ENCODE results near the gene CFAP68. TPM values are rescaled to one million over a fixed set of nuclear protein-coding genes. Genes with fewer than 3 reads are reported as not detected.
A peak's percentile ranks its signal among the peaks of the same experiment; 100 is the strongest.

CFAP68 gene
- total and polyA plus RNA-seq, 2 of the 8 experiments (the other 6 are each of a cell fraction or from before 2014, with no cell fraction given) = 21.4 to 43.1 TPM

DNA sequence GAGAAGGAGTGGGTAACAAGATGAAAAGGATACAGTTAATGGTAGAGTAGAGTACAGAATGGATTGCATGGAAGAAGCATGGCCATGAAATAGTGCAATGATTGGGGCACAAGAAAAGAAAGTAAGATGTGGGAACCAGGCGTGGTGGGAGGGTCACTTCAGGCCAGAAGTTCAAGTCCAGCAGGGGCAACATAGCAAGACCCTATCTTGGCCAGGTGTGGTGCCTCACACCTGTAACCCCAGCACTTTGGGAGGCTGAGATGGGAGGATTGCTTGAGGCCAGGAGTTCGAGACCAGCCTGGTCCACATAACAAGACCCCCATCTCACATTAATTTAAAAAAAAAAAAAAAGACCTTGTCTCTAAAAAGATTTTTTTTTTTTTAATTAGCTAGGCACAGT is 38.0 kb downstream of the CFAP68 start:
- no peak overlapping the region for H3K56ac ChIP-seq (replicated peaks; ENCODE audit: insufficient read length, low read depth, low read length)
- 0 out of 2 replicates have a peak overlapping the region, but pooled peaks have one; percentile 15 for H2BK20ac ChIP-seq (ENCODE audit: low read length)
- H3K79me2 ChIP-seq (ENCODE audit: control insufficient read depth in 1 of 2, insufficient read depth in 2 of 2, low read length in 2 of 2) = no peaks in the 10 kb centered on the region
- no peaks in the 10 kb centered on the region for H4K20me1 ChIP-seq (replicated peaks in 1 of 2; ENCODE audit: control insufficient read depth in 1 of 2, insufficient read depth in 2 of 2, low read length in 2 of 2)
- no peaks in the 10 kb centered on the region for H3K36me3 ChIP-seq (ENCODE audit: control insufficient read depth in 2 of 4, insufficient read depth in 4 of 4, low read length in 3 of 4)
- no peaks in the 10 kb centered on the region for H3K27me3 ChIP-seq (replicated peaks in 1 of 4; ENCODE audit: control insufficient read depth in 3 of 4, extremely low read depth in 1 of 4, insufficient read depth in 3 of 4, low read length in 3 of 4)
- no peak overlapping the region for H2AK5ac ChIP-seq (ENCODE audit: low read depth, low read length)
- H3K4me2 ChIP-seq (ENCODE audit: insufficient read depth in 1 of 2, low read depth in 2 of 2, low read length in 2 of 2) = no peak overlapping the region
- no peak overlapping the region for H3K23ac ChIP-seq (ENCODE audit: insufficient read length)
- no peak overlapping the region for H2BK12ac ChIP-seq (ENCODE audit: low read depth, low read length)
- no peak overlapping the region for H3K9ac ChIP-seq (replicated peaks in 1 of 4; ENCODE audit: extremely low read depth in 1 of 4, low read depth in 3 of 4, low read length in 3 of 4)
- no peak overlapping the region for H4K91ac ChIP-seq (replicated peaks; ENCODE audit: insufficient read length, low read length)
- no peak overlapping the region for H3K27ac ChIP-seq (ENCODE audit: low read depth, low read length)
- no peak overlapping the region for H3K14ac ChIP-seq (ENCODE audit: insufficient read length)
- WGBS, 2 experiments (ENCODE audit: extremely low coverage in 1 of 2, insufficient coverage in 1 of 2, insufficient read length in 1 of 2, insufficient replicate concordance in 2 of 2, low coverage in 1 of 2, low lambda C conversion rate in 2 of 2, missing lambda C conversion rate in 1 of 2) = 92% methylated on average over 2 of the region's 2 CpGs; no CpG with 5 or more reads in 1 of the 2 experiments
- no peak overlapping the region for H3K18ac ChIP-seq (ENCODE audit: extremely low read depth, low read length)
- no peaks in the 10 kb centered on the region for H3K9me3 ChIP-seq (ENCODE audit: insufficient read depth in 2 of 2, low read depth in 1 of 2, low read length in 1 of 2)
- no peak overlapping the region for H2AFZ ChIP-seq (ENCODE audit: low read length)
- no peak overlapping the region for H4K5ac ChIP-seq (ENCODE audit: insufficient read length, low read depth, low read length)
- DNase-seq (ENCODE audit: low read depth in 1 of 2, low spot score in 2 of 2) (no peak), FAIRE-seq (no peak)
- CTCF ChIA-PET (ENCODE audit: partially characterized antibody) = interaction anchor here (1.0 kb wide), 1 partner anchor 10 kb away, joined by 5 read pairs; no protein-coding TSS in a partner anchor
- H4K8ac ChIP-seq (ENCODE audit: extremely low read depth, insufficient read depth, low read length) = no peak overlapping the region; the same call in 1 of the 2 replicates
- POLR2A ChIA-PET (ENCODE audit: partially characterized antibody) = no interaction called here
- peaks cover 4% of the 10 kb centered on the region; the same call in 1 of the 2 replicates for H3K23me2 ChIP-seq (ENCODE audit: low read depth, low read length)
- no peak overlapping the region for H2BK15ac ChIP-seq (ENCODE audit: low read length)
- H3K4ac ChIP-seq (replicated peaks; ENCODE audit: insufficient read length, low read depth, low read length) = no peak overlapping the region
- H3K4me1 ChIP-seq (replicated peaks in 1 of 4; ENCODE audit: control insufficient read depth in 3 of 4, insufficient read depth in 4 of 4, low read length in 3 of 4) = peaks cover 0 to 10% (median 6%) of the 10 kb centered on the region in 4 experiments; a peak in 5 of 7 replicates
- no peaks in the 10 kb centered on the region for H3K79me1 ChIP-seq (ENCODE audit: low read depth, low read length)
- no peak overlapping the region for H2BK120ac ChIP-seq (replicated peaks; ENCODE audit: low read depth, low read length)
- H2BK5ac ChIP-seq (ENCODE audit: low read depth, low read length) = no peak overlapping the region
- H3K4me3 ChIP-seq (ENCODE audit: extremely low read depth in 1 of 4, insufficient read depth in 2 of 4, low read depth in 3 of 4, low read length in 4 of 4) = no peak overlapping the region
- TF ChIP-seq EP300 (IDR thresholded peaks at IDR 0.05; ENCODE audit: borderline replicate concordance in 1 of 2, low read depth in 2 of 2, low read length in 2 of 2) (no peak), RBBP5 (IDR thresholded peaks at IDR 0.05; ENCODE audit: borderline replicate concordance, low read depth, low read length) (no peak), MAFK (IDR thresholded peaks at IDR 0.05; ENCODE audit: low read depth, low read length) (no peak), EZH2 (IDR thresholded peaks at IDR 0.05; ENCODE audit: low read depth, low read length, severe bottlenecking) (no peak), ATF2 (IDR thresholded peaks at IDR 0.05; ENCODE audit: low read length) (no peak), CTBP2 (IDR thresholded peaks at IDR 0.05; ENCODE audit: borderline replicate concordance, insufficient read depth, insufficient read length, low read length) (no peak), GTF2F1 (IDR thresholded peaks at IDR 0.05; ENCODE audit: borderline replicate concordance, low read depth, low read length) (no peak), SP1 (IDR thresholded peaks at IDR 0.05; ENCODE audit: low read depth, low read length) (no peak), SAP30 (IDR thresholded peaks at IDR 0.05; ENCODE audit: insufficient read depth, insufficient replicate concordance, low read length) (no peak), BRCA1 (IDR thresholded peaks at IDR 0.05; ENCODE audit: low read depth, low read length) (no peak)
- TF ChIP-seq, protein P1, sequence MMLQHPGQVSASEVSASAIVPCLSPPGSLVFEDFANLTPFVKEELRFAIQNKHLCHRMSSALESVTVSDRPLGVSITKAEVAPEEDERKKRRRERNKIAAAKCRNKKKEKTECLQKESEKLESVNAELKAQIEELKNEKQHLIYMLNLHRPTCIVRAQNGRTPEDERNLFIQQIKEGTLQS (IDR thresholded peaks at IDR 0.05; ENCODE audit: insufficient read depth, low read depth, low read length) = no peak
